Keratinocyte (primary cell): ENCODE data around the gene ROCK1. TPM values are rescaled to one million over a fixed set of nuclear protein-coding genes. Genes with fewer than 3 reads are reported as not detected.

ENCODE experiments used
- DNase-seq: peaks from one replicate; pipeline ENCODE4 v3.0.0-alpha.2; 2011; ENCODE audit warnings: low read depth, missing footprints, low spot score
- FAIRE-seq: peaks from 2 replicates; lab custom pipeline; 2011; peaks lifted over from hg19 to GRCh38; lab: Jason Lieb, UNC
- H2AFZ ChIP-seq: 2 replicates; pipeline ENCODE4 v1.6.0; 2012; ENCODE audit warnings: low read length, control low read depth, inconsistent platforms; ENCODE audit not compliant: control insufficient read depth
- H3K27ac ChIP-seq: 2 replicates; pipeline ENCODE4 v1.5.1; 2011; ENCODE audit warnings: low read length; ENCODE audit not compliant: control insufficient read depth, insufficient read depth
- H3K27me3 ChIP-seq: 3 replicates; pipeline ENCODE4 v1.6.0; 2011; ENCODE audit warnings: low read length; ENCODE audit not compliant: control insufficient read depth, insufficient read depth; ENCODE audit errors: extremely low read depth
- H3K36me3 ChIP-seq, 2 experiments: 2 replicates in 1 of 2; 3 replicates in 1 of 2; pipeline ENCODE4 v1.5.1; 2011; ENCODE audit warnings: low read length in 2 of 2, mild to moderate bottlenecking in 1 of 2; ENCODE audit not compliant: control insufficient read depth in 2 of 2, insufficient read depth in 2 of 2; ENCODE audit errors: extremely low read depth in 1 of 2
- H3K4me1 ChIP-seq: 3 replicates; pipeline ENCODE4 v1.5.1; 2011; ENCODE audit warnings: low read length; ENCODE audit not compliant: control insufficient read depth, insufficient read depth; ENCODE audit errors: extremely low read depth
- H3K4me2 ChIP-seq: 3 replicates; pipeline ENCODE4 v1.6.0; 2011; ENCODE audit warnings: low read depth, low read length; ENCODE audit not compliant: control insufficient read depth, insufficient read depth; ENCODE audit errors: extremely low read depth
- H3K4me3 ChIP-seq, 3 experiments: fragments of 200-600 bp in 1 of 3; sonication (generic) in 1 of 3; 2 replicates in 2 of 3; 3 replicates in 1 of 3; pipeline ENCODE4 v1.5.1; 2011 to 2016; ENCODE audit warnings: low read length in 3 of 3, mild to moderate bottlenecking in 3 of 3, control low read depth in 2 of 3, inconsistent platforms in 1 of 3, low read depth in 1 of 3, mixed read lengths in 1 of 3, mixed run types in 1 of 3, moderate library complexity in 1 of 3; ENCODE audit not compliant: control insufficient read depth in 2 of 3, insufficient read depth in 2 of 3; ENCODE audit errors: extremely low read depth in 1 of 3
- H3K79me2 ChIP-seq: 2 replicates; pipeline ENCODE4 v1.6.0; 2012; ENCODE audit warnings: low read length; ENCODE audit not compliant: control insufficient read depth, insufficient read depth
- H3K9ac ChIP-seq: 3 replicates; pipeline ENCODE4 v1.6.0; 2011; ENCODE audit warnings: low read length; ENCODE audit not compliant: control insufficient read depth, insufficient read depth; ENCODE audit errors: extremely low read depth
- H3K9me1 ChIP-seq: 3 replicates; pipeline ENCODE4 v1.6.0; 2011; ENCODE audit warnings: low read length; ENCODE audit not compliant: control insufficient read depth, insufficient read depth; ENCODE audit errors: extremely low read depth
- H3K9me3 ChIP-seq: 2 replicates; pipeline ENCODE4 v1.5.1; 2012; ENCODE audit warnings: low read depth, low read length; ENCODE audit not compliant: control insufficient read depth
- H4K20me1 ChIP-seq: 3 replicates; pipeline ENCODE4 v1.6.0; 2011; ENCODE audit warnings: low read length; ENCODE audit not compliant: control insufficient read depth, insufficient read depth; ENCODE audit errors: extremely low read depth
- EZH2 ChIP-seq: IDR thresholded peaks from one replicate; pipeline ENCODE4 v1.6.1; 2012; ENCODE audit warnings: inconsistent platforms, mild to moderate bottlenecking, low read length, moderate library complexity
- dilution Hi-C: fragments of 300-500 bp; cut with MboI; formaldehyde crosslinking; loops from one replicate; pipeline ENCODE4 v1.7.0; 2020; ENCODE audit warnings: low sequenced_read_pairs; ENCODE audit not compliant: extremely low pct_ligation_motif_present
- polyA plus RNA-seq, 5 experiments: library from polyadenylated mRNA; depleted of rRNA in 3 of 5; stranded (reverse) in 3 of 5; stranded (forward) in 1 of 5; unstranded in 1 of 5; fragments of >200 nt; gene quantifications; 1 replicate in 1 of 5; 2 replicates in 3 of 5; 3 replicates in 1 of 5; pipeline versions ENCODE4 v1.2.1 to v1.2.3, GENCODE V29; 2011 to 2012; ENCODE audit warnings: missing spikeins in 2 of 5, low read depth in 1 of 5, low replicate concordance in 1 of 5
- TF ChIP-seq, protein P1 (sequence below), 3 experiments: IDR thresholded peaks in 1 of 3; conservative IDR thresholded peaks in 1 of 3; optimal IDR thresholded peaks in 1 of 3; 2 replicates in 2 of 3; 3 replicates in 1 of 3; pipeline versions ENCODE3 to v1.5.1; 2011; ENCODE audit warnings: low read length in 3 of 3, mild to moderate bottlenecking in 3 of 3, moderate library complexity in 2 of 3, control low read depth in 1 of 3, inconsistent platforms in 1 of 3; ENCODE audit not compliant: insufficient read depth in 2 of 3; ENCODE audit errors: extremely low read depth in 1 of 3

The ROCK1 gene
- polyA plus RNA-seq, 1 donor (not counting 4 experiments of a cell fraction or from before 2014, with no cell fraction given) = 25.9 TPM

DNA sequence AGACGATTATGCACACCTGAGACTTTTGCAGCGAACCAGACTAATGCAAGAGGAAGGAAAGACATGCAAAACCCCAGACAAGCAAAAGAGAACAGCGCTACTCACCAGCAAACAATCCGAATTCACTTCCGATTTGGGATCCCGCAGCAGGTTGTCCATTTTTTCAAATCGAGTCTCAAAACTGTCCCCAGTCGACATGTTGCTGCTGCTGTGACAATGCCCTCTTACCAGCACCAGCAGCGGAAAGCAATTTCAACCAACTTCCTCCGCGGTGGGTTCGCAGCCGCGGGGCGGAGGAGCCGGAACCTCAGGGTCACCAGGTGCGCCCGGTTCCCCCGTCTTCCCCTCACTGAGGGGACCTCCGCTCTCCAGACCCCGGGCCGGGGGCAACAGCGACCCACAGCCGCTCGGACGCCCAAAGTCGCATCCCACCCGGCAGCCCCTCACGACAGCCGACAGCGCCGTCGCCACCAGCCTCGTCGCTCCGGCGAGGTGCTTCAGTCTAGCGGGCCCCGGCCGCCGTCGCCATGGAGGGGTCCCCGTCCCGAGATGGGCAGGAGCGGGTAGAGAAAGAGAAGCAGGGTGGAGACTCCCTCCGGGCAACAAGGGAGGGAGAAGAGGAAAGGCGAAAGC lies 784 bp downstream of the ROCK1 start:
- Histone ChIP-seq H3K4me1 (peaks cover 13% of the 10 kb centered on the region), H2AFZ (peak overlapping the region; percentile 95), H3K36me3 (no peaks in the 10 kb centered on the region), H3K9ac (peak overlapping the region; percentile 94), H3K4me2 (peak overlapping the region; percentile 90), H3K4me3 (peak overlapping the region; percentile 64 to 98 (median 94)), H3K27me3 (no peaks in the 10 kb centered on the region), H3K27ac (peak overlapping the region; percentile 82), H3K9me1 (no peaks in the 10 kb centered on the region), H3K9me3 (no peaks in the 10 kb centered on the region), H4K20me1 (peaks cover 18% of the 10 kb centered on the region), H3K79me2 (peaks cover 57% of the 10 kb centered on the region)
- FAIRE-seq = no peak
- no peak for DNase-seq
- dilution Hi-C loops = no loop called here
- TF ChIP-seq, protein P1, sequence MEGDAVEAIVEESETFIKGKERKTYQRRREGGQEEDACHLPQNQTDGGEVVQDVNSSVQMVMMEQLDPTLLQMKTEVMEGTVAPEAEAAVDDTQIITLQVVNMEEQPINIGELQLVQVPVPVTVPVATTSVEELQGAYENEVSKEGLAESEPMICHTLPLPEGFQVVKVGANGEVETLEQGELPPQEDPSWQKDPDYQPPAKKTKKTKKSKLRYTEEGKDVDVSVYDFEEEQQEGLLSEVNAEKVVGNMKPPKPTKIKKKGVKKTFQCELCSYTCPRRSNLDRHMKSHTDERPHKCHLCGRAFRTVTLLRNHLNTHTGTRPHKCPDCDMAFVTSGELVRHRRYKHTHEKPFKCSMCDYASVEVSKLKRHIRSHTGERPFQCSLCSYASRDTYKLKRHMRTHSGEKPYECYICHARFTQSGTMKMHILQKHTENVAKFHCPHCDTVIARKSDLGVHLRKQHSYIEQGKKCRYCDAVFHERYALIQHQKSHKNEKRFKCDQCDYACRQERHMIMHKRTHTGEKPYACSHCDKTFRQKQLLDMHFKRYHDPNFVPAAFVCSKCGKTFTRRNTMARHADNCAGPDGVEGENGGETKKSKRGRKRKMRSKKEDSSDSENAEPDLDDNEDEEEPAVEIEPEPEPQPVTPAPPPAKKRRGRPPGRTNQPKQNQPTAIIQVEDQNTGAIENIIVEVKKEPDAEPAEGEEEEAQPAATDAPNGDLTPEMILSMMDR (optimal IDR thresholded peaks at IDR 0.05 in 1 of 3, IDR thresholded peaks at IDR 0.05 in 1 of 3, conservative IDR thresholded peaks at IDR 0.05 in 1 of 3; ENCODE audit: extremely low read depth in 1 of 3, insufficient read depth in 2 of 3, low read length in 3 of 3) = no peak
- no peak for TF ChIP-seq EZH2

DNA sequence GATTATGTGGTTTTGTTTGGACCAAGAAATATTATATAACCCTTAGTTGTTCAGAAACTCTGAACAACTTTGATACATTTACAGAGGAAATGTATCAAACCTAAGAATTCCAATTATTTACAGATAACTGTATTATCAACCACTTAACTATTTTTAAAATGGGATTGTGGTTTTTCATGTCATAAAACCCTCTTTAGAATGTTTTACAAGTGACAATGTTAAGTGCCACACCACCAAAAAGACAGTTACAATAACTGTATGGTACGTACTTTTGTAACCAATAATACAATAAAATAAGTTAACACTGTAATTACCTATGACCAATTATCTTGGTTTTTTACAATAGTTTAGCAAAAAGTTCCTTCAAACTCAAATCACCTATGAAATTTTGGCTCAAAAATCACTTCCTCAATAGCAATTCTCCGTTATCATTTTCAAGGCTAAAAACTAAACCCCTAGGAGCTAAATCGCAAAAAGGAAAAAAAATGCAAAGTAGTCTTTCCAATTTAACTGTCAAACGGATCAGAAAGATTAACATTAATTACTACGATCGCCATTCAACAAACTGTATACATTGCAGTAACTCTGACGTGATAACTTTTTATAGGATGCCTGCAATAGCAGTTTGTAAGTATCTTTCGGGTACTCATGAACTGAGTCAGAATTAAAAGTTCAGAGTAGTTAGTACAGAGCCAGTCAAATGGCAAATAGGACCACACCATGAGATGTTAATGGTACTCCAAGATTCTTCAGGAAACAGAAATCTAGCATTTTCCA lies 1.5 kb downstream of the ROCK1 start:
- peak overlapping the region; percentile 94 for H3K9ac ChIP-seq
- H3K9me1 ChIP-seq = no peaks in the 10 kb centered on the region
- dilution Hi-C loops = no loop called here
- TF ChIP-seq EZH2 = no peak
- TF ChIP-seq, protein P1 (optimal IDR thresholded peaks at IDR 0.05 in 1 of 3, IDR thresholded peaks at IDR 0.05 in 1 of 3, conservative IDR thresholded peaks at IDR 0.05 in 1 of 3; ENCODE audit: extremely low read depth in 1 of 3, insufficient read depth in 2 of 3, low read length in 3 of 3) = no peak
- peak overlapping the region; percentile 64 to 98 (median 94) for H3K4me3 ChIP-seq
- peaks cover 18% of the 10 kb centered on the region for H4K20me1 ChIP-seq
- no peaks in the 10 kb centered on the region for H3K27me3 ChIP-seq
- H3K4me2 ChIP-seq = peak overlapping the region; percentile 90
- peaks cover 13% of the 10 kb centered on the region for H3K4me1 ChIP-seq
- no peak for FAIRE-seq
- H3K79me2 ChIP-seq = peaks cover 64% of the 10 kb centered on the region
- H3K9me3 ChIP-seq = no peaks in the 10 kb centered on the region
- H3K36me3 ChIP-seq = no peaks in the 10 kb centered on the region
- peak overlapping the region; percentile 82 for H3K27ac ChIP-seq
- H2AFZ ChIP-seq = peak overlapping the region; percentile 95
- no peak for DNase-seq
